Activated gamma-delta T cell (primary cell): ENCODE measurements around the gene ABCD4.
A peak's percentile ranks its signal among the peaks of the same experiment; 100 is the strongest.
"Not testable (repeated sequence)": the region's sequence is repeated elsewhere in the genome, so short reads cannot be mapped to it uniquely, and the experiment has no call there.

Source experiments
- DNase-seq: peaks from one replicate; lab custom pipeline; 2025; lab: John Stamatoyannopoulos, UW

The ABCD4 gene

GRCh38 chr14:74302152-74302628 is 544 bp downstream of the ABCD4 start:
- DNase-seq: no peak

- no peak for DNase-seq
These were observed 1.1 kb downstream of the ABCD4 start for GRCh38 chr14:74301594-74302151.

- DNase-seq: peak; percentile 12
These were observed 3.6 kb downstream of the ABCD4 start for GRCh38 chr14:74299061-74299545.

DNA sequence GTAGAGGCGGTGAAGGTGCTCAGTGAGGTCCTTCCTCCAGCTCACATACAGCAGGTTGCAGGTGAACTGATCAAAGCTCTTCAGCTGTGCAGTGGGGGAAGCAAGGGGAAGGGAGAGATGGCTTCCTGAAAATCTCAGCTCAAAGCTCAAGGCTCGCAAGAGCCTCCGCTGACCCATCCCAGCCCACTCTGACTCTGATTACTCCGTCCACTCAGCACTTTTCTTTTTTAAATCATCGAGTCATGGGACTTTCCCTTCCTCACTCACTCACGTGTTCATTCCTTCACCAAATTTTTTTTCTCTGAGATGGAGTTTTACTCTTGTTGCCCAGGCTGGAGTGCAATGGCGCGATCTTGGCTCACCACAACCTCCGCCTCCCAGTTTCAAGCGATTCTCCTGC is 4.7 kb downstream of the ABCD4 start:
- no peak for DNase-seq

DNA sequence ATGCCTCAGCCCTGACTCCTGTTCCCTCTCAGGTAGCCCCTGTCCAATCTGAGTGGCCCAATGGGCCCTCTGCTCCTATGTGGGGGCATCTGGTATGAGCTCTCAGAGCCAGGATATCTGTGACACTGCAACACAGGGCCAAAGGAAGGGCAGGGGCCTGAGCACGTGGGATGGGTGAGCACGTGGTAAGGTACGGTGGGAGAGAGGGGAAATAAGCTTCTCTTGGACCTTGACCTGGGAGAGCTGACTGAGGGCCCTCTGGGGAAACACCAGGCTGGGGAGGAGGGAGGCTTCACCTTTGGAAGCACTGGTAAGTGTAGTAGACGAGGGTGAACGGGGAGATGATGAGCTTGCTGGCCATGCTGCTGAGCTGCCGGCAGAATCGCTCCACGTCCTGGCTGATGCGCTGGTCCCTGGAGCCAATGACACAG is 6.7 kb downstream of the ABCD4 start:
- DNase-seq: no peak

- DNase-seq: no peak
These were observed 9.1 kb downstream of the ABCD4 start for GRCh38 chr14:74293606-74294005.

DNA sequence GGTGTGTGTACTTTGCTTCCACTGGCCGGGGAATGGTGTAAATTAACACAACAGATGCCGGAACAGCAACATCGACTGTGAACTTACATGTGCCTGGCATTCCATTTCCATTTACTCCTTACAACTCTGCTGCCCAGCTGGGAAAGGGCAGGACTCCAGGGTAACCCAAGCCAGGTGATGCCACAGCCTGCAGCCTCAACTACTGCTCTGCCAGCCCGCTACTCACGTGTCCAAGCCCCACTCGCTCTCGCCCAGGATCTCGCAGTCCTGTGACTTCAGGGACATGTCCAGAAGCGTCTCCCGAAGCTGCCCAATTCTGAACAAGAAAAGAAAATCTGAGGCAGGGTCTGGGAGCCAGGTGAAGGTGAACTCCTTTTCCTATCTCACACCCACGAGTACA is 10.7 kb downstream of the ABCD4 start:
- DNase-seq: no peak

DNA sequence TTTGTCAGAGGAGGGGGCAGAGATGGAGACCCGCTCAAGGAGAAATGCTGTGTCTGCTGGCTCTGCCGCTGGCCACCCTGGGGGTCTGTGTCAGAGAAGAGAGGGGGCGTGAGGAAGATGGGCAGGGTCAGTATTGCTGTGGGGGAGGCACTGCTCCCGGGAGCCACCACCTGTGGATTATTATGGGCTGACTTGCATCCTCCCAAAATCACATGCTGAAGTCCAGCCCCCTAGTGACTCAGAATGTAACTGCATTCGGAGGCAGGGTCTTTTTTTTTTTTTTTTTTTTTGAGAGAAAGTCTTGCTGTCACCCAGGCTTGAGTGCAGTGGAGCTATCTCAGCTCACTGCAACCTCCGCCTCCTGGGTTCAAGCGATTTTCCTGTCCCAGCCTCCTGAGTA is 12.3 kb downstream of the ABCD4 start:
- DNase-seq: no peak

- no peak for DNase-seq
These were observed 12.9 kb downstream of the ABCD4 start for GRCh38 chr14:74289801-74290200.

GRCh38 chr14:74286736-74287135 is 16.0 kb downstream of the ABCD4 start:
- DNase-seq: no peak

- no peak for DNase-seq
These were observed 21.7 kb downstream of the ABCD4 start for GRCh38 chr14:74281069-74281468.

- DNase-seq: no peak
These were observed 24.7 kb downstream of the ABCD4 start for GRCh38 chr14:74278080-74278479.

- DNase-seq: no peak
These were observed 27.4 kb downstream of the ABCD4 start for GRCh38 chr14:74275241-74275841.

- DNase-seq: no peak
These were observed 31.4 kb downstream of the ABCD4 start for GRCh38 chr14:74271365-74271764.

GRCh38 chr14:74270382-74271177 is 32.2 kb downstream of the ABCD4 start:
- DNase-seq: not testable (repeated sequence)

GRCh38 chr14:74267588-74267987 is 35.1 kb downstream of the ABCD4 start:
- no peak for DNase-seq

GRCh38 chr14:74265301-74265965 is 37.3 kb downstream of the ABCD4 start:
- no peak for DNase-seq

DNA sequence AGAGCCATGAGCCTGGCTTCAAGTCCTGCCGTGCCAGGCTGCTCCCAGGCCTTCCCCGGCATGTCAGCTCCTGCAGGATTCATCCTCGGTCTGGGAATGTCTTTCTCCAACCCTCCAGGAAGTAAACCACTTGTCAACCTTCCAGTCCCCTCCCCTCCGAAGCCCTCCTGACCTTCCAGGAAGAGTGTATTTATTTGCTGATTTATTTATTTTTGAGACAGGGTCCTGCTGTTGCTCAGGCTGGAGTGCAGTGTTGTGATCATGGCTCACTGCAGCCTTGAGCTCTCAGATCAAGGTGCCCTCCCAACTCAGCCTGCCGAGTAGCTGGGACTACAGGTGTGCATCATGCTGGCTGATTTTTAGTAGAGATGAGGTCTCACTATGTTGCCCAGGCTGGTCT is 38.8 kb downstream of the ABCD4 start:
- DNase-seq: no peak

- no peak for DNase-seq
These were observed 39.6 kb downstream of the ABCD4 start for GRCh38 chr14:74263181-74263580.

GRCh38 chr14:74262076-74262475 is 40.7 kb downstream of the ABCD4 start:
- DNase-seq: no peak

GRCh38 chr14:74261288-74261687 is 41.4 kb downstream of the ABCD4 start:
- DNase-seq: no peak

DNA sequence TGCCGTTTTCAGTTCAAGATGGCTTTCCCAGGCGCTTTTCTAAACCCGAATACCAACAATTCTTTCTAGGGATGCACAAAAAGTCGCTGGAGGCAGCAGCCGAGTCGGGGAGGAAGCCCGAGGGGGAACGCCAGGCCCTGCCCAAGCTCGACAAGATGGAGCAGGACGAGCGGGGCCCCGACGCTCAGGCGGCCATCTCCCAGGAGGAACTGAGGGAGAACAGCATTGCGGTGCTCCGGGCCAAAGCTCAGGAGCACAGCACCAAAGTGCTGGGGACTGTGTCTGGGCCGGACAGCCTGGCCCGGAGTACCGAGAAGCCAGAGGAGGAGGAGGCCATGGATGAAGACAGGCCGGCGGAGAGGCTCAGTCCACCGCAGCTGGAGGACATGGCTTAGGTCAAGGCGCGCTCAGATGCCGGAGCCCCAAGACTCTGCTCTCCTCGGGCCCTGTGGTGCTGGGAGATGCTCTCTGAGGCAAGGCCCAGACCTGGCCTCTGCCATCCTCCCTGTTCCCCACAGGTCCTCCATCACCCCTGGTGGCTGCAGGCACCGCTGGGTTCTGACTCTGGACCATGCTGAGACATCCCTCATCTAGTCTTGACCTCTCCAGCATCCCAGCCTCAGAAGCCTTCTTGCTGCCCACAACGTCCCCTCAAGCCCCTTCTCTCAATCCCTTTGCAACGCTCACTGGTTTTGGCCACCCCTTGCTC is 42.1 kb downstream of the ABCD4 start:
- DNase-seq: no peak
